Mucosa of gallbladder (tissue), 1 donor: ENCODE measurements around the gene MKLN1. TPM values are rescaled to one million over a fixed set of nuclear protein-coding genes. Genes with fewer than 3 reads are reported as not detected.
"Not testable (repeated sequence)": the region's sequence is repeated elsewhere in the genome, so short reads cannot be mapped to it uniquely, and the experiment has no call there.

Source experiments
- DNase-seq: peaks from one replicate; pipeline ENCODE4 v3.0.0-alpha.2; 2020; ENCODE audit warnings: low spot score
- total RNA-seq: library from RNA; stranded (reverse); gene quantifications from one replicate; pipeline ENCODE4 v1.2.1, GENCODE V29; 2021
- donor health status: DM: no; HTN: no; CAD: no.

The MKLN1 gene
- total RNA-seq, result 49.6 TPM

DNA sequence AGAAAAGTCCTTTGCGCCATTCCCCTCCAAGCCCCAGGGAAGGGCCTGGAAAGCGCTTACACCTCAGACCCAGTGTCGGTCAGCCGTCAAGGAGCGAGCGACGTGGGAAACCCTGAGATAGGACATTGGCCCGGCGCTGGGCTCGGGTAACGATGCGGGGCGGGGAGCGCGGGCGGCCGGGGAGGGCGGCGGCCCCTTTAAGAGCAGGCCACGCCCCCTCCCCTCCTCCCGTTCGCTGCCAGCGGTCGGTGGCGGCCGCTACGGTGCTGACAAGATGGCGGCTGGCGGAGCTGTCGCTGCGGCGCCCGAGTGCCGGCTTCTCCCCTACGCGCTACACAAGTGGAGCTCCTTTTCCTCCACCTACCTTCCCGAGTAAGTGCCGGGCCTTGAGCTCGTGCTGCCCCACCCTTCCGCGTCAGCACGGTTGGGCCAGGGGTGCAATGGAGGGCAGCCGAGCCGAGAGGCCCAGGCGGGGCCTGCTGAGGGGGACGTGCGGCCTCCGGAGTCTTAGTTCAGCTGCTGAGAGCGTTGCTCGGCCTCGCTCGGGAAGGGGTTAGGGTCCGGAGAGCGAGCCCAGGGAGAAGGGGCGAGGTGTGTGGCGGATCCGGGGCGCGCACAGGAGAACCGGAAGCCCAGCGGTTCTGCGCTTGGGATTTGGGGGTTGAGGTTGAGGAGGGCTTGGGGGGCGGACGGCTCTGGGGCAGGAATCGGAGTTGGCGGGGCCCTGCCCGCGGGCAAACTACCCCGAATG, at the start of gene MKLN1:
Gene MKLN1 (plus strand): TSS at position 251 of the 751 bp plus-strand sequence. CDS start 24 bp downstream, at position 275.
- DNase-seq, result peak; percentile 90

- no peak for DNase-seq
Measured at GRCh38 chr7:131279044-131279443, 48.6 kb upstream of the MKLN1 start.

GRCh38 chr7:131281266-131282048, 46.2 kb upstream of the MKLN1 start:
- DNase-seq, result no peak

- no peak for DNase-seq
Measured at GRCh38 chr7:131284702-131285419, 42.8 kb upstream of the MKLN1 start.

GRCh38 chr7:131285556-131285955, 42.1 kb upstream of the MKLN1 start:
- no peak for DNase-seq

DNA sequence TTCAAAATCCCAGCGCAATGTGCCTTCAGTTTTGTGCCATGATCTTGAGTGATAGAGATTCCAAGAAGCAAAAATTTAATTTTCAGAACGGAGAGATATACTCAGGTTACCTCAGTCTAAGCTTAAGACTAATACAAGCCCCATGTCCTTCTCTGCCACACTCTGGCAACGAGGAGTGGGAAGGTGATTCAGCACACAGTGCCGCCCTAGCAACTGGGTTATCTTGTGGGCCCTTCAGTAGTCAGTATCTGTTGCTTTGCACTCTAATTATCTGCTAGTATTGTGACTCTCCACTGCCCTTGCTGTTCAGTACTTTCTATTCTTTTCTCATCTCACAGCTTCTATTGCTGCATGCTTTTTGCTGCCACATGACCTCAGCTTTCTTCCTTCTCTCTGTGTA, 39.2 kb upstream of the MKLN1 start:
- no peak for DNase-seq

DNA sequence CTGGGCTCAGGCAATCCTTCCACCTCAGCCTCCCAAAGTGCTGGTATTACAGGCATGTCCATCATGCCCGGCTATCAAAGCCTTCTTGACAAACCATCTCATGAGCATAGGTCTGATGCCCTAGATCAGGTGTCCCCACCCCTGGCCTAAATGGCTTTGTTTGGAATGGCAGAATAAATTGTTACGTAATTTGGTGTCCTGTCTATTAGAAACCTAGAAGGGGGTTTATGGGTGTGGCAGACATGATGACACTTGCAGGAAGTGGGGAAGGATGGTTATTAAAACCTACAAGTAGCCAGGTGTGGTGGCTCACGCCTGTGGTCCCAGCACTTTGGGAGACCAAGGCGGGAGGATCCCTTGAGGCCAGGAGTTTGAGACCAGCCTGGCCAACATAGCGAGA, 38.6 kb upstream of the MKLN1 start:
- no peak for DNase-seq

DNA sequence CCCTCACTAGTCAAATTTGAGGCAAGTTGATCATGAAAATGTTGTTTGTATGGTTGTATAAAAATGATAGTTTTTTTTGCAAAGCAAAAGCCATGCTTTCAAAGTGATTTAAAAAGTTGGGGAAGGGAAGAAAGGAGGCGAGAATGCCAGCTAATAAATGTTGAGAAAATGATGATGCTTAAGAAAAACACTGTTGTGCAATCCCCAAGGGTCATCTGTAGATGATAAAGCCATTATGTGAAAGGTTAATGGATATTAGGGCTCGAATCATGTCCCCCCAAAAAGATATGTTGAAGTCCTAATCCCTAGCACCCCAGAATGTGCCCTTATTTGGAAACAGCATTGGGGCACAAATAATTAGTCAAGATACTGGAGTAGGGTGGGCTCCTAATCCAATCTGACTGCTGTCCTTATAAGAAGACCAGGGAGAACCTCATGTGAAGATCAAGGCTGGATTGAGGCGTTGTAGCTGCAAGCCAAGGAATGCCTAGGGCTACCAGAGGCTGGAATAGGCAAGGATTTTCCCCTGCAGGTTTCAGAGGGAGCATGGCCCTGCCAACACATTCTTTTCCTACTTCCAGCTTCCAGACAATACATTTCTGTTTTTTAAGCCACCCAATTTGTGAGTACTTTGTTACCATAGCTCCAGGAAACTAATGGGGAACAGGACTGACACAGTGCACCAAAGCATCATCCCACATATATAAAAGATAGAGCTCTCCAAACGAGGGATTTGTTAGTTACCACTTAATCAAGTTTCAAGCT, 35.4 kb upstream of the MKLN1 start:
- DNase-seq, result no peak

DNA sequence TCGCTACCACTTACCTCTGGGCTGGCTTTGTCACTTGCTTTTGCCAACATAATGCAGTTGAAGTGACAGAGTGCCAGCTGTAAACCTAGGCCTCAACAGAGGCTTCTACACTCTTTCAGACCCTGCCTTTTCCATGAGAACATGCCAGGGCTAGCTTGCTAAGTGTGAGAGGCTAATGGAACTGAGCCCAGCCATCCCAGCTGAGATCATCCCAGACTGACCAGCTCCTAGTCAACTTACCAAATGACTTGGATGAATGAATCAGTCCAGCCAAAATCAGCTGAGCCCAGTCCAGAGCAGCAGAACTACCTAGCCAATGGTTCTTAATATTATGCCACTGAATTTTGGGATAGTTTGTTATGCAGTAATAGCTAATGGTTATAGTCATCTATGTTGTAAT, 34.7 kb upstream of the MKLN1 start:
- no peak for DNase-seq

GRCh38 chr7:131294553-131294952, 33.1 kb upstream of the MKLN1 start:
- DNase-seq, result no peak

DNA sequence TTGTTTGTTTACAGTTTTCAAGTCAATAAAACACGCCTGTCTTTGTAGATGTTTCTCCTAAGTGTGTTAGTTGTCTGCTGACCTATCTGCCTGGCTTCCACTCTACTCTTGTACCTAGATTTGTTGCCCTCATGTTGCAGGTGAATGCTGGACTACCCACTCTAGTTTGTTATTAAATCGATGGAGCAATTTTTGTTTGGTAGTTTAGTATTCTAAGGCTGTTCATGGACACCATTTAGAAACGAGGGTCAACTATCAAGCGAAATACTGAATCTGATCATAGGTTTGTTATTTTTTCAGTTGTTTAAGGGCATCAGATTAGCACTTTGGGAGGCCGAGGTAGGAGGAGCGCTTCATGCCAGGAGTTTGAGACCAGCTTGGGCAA, 29.1 kb upstream of the MKLN1 start:
- DNase-seq, result no peak

DNA sequence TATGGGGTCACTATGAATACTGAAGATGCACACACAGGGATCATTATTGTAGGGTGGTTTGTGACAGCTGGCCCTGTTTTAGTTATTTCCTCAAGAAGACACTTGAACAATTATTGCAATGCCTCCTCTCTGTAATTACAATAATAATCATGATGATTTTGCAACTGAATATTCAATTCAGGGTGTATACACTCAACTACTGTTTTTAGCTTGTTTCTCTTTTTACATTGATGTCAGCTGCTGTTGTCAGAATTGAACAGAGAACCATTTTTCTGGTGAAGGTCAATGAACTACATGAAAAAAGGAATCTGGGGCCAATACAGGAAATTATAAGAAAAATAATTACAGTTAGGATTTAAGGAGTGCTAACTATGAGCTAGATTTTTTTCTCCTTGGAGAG, 28.6 kb upstream of the MKLN1 start:
- DNase-seq, result no peak

GRCh38 chr7:131300078-131300477, 27.6 kb upstream of the MKLN1 start:
- DNase-seq, result no peak

DNA sequence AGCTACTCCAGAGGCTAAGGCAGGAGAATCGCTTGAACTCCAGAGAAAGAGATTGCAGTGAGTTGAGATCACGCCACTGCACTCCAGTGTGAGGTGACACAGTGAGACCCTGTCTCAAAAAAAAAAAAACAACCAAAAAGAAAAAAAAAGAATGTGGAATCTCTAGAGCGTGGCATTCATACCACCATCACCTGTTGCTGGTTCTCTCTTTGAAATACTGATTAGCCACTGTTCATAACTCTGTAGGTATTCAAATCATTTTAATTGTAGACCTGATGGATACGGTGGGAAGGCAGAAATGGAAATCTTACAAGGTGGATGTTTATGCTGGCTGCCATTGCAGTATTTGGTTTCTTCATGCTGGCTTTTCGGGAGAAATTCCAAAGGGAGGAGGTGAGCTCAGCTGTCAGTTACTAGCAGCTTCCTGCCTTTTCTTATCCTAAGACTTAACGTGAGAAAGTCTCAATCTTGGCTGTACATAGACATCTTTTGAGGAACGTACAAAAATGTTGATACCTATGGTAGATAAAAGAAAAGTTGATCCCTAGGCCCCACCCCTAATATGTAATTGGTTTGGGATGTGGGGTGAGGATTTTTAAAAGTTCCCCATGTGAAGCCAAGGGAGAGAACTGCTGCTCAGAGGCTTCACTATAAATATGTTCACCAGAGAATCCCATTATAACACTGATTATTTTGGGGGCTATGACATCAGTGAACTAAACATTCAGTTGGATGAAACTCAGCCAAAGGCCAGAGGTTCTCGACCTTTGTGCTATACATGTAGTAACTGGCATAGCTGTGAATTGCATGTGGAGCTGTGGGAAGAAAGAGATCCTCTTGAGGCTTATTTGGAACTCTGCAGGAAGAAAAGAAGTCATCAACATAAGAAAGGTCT, 26.9 kb upstream of the MKLN1 start:
- DNase-seq, result no peak

DNA sequence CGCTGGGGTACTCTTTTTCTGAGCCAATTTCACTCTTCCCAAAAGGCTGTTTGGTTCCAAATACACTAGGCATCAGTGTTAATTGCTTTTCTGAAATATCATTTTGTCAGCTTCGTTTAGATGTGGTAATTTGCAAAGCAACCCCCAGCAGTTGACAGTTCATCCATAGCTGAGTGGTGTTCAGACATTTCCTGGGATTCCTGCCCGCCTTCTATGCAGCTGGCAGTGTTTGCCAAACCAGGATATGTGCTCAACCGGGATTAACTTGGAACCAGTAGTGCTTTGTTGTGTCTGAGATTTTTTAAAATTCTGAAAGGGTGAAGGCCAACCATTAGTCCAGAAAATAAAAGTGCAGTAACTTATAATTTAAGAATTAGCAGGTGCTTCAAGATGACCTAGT, 25.2 kb upstream of the MKLN1 start:
- no peak for DNase-seq

- DNase-seq, result peak; percentile 38
Measured at GRCh38 chr7:131302876-131303707, 24.6 kb upstream of the MKLN1 start.

- DNase-seq, result no peak
Measured at GRCh38 chr7:131305152-131305551, 22.5 kb upstream of the MKLN1 start.

- not testable (repeated sequence) for DNase-seq
Measured at GRCh38 chr7:131306041-131306440, 21.6 kb upstream of the MKLN1 start.

DNA sequence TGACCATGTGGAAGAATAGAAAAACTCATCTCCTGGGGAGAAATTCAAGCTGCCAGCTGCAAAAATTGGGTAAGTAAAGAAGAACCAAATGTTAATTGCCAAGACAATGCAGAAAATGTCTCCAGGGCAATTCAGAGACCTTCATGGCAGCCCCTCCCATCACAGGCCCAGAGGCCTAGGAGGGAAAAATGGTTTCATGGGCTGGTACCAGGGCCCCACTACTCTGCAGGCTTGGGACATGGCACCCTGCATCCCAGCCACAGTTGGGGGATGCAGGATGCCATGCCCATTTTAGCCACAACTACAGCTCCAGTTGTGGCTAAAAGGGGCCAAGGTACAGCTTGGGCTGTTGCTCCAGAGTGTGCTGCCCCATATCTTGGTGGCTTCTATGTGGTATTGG, 20.9 kb upstream of the MKLN1 start:
- DNase-seq, result no peak

GRCh38 chr7:131307627-131308026, 20.0 kb upstream of the MKLN1 start:
- no peak for DNase-seq
